Activated naive CD4-positive, alpha-beta T cell treated with anti-CD3 and anti-CD28 coated beads, Interleukin-2, amount 50 U/mL, for 72 hours (primary cell): ENCODE data around the gene CCDC136. TPM values are rescaled to one million over a fixed set of nuclear protein-coding genes. Genes with fewer than 3 reads are reported as not detected.
A peak's percentile ranks its signal among the peaks of the same experiment; 100 is the strongest.

Experiments
- ATAC-seq, 2 donors: fragments of 150-1000 bp; cut with Tn5 transposase; 2 replicates each; pipeline ENCODE4 v1.10.0; 2021; ENCODE audit warnings: mild to moderate bottlenecking in 2 of 2, moderate library complexity in 2 of 2
- DNase-seq, 2 donors: peaks; one replicate each; pipeline ENCODE4 v3.0.0; 2021 to 2022; ENCODE audit warnings: low spot score in 2 of 2
- H3K27ac Mint-ChIP-seq, 2 donors: one replicate each; pipeline ENCODE4 v1.8.0; 2022; ENCODE audit warnings: mild to moderate bottlenecking in 2 of 2, mixed read lengths in 2 of 2
- H3K36me3 Mint-ChIP-seq, 2 donors: one replicate each; pipeline ENCODE4 v1.8.0; 2022; ENCODE audit warnings: mixed read lengths in 2 of 2
- H3K9me3 Mint-ChIP-seq, 2 donors: one replicate each; pipeline ENCODE4 v1.8.0; 2022; ENCODE audit warnings: mixed read lengths in 2 of 2
- total RNA-seq, 2 donors: library from RNA; stranded (reverse); gene quantifications; one replicate each; pipeline ENCODE4 v1.2.3, GENCODE V29; 2022

Gene CCDC136
- total RNA-seq, 2 donors from 2014 or later: 6.7 to 20.3 TPM

DNA sequence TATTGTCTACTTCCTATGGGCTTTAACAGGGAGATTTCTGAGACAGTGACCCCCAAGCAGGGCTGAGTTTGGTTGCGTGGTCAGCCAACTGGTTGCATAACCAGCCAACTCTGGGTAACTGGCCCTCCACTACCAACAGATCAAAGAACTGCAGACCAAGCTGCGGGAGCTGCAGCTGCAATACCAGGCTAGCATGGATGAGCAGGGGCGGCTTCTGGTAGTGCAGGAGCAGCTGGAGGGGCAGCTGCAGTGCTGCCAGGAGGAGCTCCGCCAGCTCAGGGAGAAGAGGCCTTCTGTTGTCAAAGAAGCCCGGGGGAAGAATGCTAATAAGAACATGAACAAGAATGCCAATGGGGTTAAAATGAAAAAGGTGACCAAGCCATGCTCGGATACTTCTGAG lies 22.7 kb downstream of the CCDC136 start:
- H3K9me3 Mint-ChIP-seq: no peaks in the 10 kb centered on the region
- H3K27ac Mint-ChIP-seq: no peak overlapping the region
- no peaks in the 10 kb centered on the region for H3K36me3 Mint-ChIP-seq
- ATAC-seq: no peak
- no peak for DNase-seq

GRCh38 chr7:128815289-128815942 lies 23.6 kb downstream of the CCDC136 start:
- DNase-seq (no peak), ATAC-seq (no peak)
- no peaks in the 10 kb centered on the region for H3K36me3 Mint-ChIP-seq
- no peak overlapping the region for H3K27ac Mint-ChIP-seq
- no peaks in the 10 kb centered on the region for H3K9me3 Mint-ChIP-seq

DNA sequence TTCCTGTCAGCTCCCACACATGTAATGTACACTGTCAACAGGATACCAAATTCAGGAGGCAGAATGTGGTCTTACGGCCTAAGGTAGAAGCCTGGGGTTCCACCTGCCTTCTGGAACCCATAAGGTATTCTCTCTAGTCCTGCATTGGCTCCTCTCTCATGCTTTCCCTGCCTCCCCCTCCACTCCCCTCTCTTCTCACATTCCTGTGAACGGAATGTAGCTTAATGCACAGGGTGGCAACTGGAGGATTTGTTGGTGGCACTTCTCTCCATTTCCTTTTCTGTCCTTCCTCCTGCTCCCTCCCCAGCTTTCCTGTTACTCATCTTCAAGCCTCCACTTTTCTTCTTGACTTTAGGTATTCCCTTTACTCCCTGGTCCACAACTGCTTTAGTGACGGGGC lies 26.9 kb downstream of the CCDC136 start:
- DNase-seq: no peak
- no peak for ATAC-seq
- H3K36me3 Mint-ChIP-seq: no peaks in the 10 kb centered on the region
- H3K9me3 Mint-ChIP-seq: no peaks in the 10 kb centered on the region
- H3K27ac Mint-ChIP-seq: no peak overlapping the region

GRCh38 chr7:128821724-128822123 lies 30.0 kb downstream of the CCDC136 start:
- H3K36me3 Mint-ChIP-seq: no peaks in the 10 kb centered on the region
- H3K27ac Mint-ChIP-seq: no peak overlapping the region
- no peaks in the 10 kb centered on the region for H3K9me3 Mint-ChIP-seq
- DNase-seq (no peak), ATAC-seq (no peak)

- DNase-seq (no peak), ATAC-seq (no peak)
- Mint-ChIP-seq H3K27ac (no peak overlapping the region), H3K36me3 (no peaks in the 10 kb centered on the region), H3K9me3 (no peaks in the 10 kb centered on the region)
Measured at GRCh38 chr7:128826512-128826911, 34.7 kb downstream of the CCDC136 start.

- no peaks in the 10 kb centered on the region for H3K9me3 Mint-ChIP-seq
- ATAC-seq: no peak
- H3K27ac Mint-ChIP-seq: no peak overlapping the region
- H3K36me3 Mint-ChIP-seq: no peaks in the 10 kb centered on the region
- DNase-seq: no peak
Measured at GRCh38 chr7:128826916-128827247, 35.1 kb downstream of the CCDC136 start.

- Mint-ChIP-seq H3K36me3 (no peaks in the 10 kb centered on the region), H3K27ac (no peak overlapping the region), H3K9me3 (no peaks in the 10 kb centered on the region)
- ATAC-seq (no peak), DNase-seq (no peak)
Measured at GRCh38 chr7:128827248-128827958, 35.6 kb downstream of the CCDC136 start.

- DNase-seq: no peak
- Mint-ChIP-seq H3K9me3 (no peaks in the 10 kb centered on the region), H3K27ac (no peak overlapping the region), H3K36me3 (no peaks in the 10 kb centered on the region)
- ATAC-seq: no peak
Measured at GRCh38 chr7:128827971-128828711, 36.4 kb downstream of the CCDC136 start.

DNA sequence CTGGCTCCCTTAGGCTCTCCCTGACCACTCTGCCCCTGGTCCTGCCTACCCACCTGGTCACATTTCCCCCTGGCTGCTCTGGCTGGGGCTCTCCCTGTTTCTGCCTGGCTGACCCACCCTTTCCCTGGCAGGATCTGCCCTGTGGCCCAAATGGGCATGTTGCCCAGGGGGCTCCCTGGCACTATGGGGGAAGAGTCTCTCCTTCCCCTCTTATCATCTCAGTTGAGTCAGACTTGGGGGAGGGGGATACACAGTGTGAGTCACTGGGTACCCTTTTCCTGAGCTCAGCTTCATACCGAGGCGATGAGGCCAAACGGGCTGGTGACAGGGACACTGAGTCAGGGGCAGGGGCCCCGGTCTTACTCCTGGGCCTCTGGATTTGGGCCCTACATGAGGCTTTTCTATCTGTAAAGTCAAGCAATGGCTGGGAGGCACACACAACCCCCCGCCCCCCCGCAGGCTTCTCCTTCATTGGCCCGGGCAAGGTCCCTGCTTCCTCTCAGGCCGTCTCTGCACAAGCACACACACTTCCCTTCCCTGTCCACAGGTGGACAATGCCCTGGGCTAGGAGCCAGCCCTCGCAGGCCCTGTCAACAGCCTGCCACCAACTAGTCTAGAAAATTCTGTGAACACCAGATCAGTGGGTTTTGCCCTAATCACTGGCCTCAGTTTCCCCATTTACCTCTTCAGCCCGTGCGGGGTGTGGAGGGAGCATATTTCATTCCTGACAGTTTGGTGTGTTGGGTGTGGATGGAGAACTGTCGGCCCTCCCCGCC lies 37.8 kb downstream of the CCDC136 start:
- no peaks in the 10 kb centered on the region for H3K9me3 Mint-ChIP-seq
- no peak for ATAC-seq
- no peak overlapping the region for H3K27ac Mint-ChIP-seq
- DNase-seq: no peak
- H3K36me3 Mint-ChIP-seq: no peaks in the 10 kb centered on the region

- Mint-ChIP-seq H3K27ac (no peak within 1 kb of the TSS), H3K36me3 (no peaks in the 10 kb centered on the region), H3K9me3 (no peaks in the 10 kb centered on the region)
- DNase-seq (peak in 1 of 2 donors; percentile 27), ATAC-seq (peak; percentile 48 to 50)
Measured at GRCh38 chr7:128830231-128831177, 38.7 kb downstream of the CCDC136 start, which contains the start of gene FLNC. Gene FLNC (plus strand): TSS chr7:128830406. CDS start chr7:128830638, 232 bp downstream.

DNA sequence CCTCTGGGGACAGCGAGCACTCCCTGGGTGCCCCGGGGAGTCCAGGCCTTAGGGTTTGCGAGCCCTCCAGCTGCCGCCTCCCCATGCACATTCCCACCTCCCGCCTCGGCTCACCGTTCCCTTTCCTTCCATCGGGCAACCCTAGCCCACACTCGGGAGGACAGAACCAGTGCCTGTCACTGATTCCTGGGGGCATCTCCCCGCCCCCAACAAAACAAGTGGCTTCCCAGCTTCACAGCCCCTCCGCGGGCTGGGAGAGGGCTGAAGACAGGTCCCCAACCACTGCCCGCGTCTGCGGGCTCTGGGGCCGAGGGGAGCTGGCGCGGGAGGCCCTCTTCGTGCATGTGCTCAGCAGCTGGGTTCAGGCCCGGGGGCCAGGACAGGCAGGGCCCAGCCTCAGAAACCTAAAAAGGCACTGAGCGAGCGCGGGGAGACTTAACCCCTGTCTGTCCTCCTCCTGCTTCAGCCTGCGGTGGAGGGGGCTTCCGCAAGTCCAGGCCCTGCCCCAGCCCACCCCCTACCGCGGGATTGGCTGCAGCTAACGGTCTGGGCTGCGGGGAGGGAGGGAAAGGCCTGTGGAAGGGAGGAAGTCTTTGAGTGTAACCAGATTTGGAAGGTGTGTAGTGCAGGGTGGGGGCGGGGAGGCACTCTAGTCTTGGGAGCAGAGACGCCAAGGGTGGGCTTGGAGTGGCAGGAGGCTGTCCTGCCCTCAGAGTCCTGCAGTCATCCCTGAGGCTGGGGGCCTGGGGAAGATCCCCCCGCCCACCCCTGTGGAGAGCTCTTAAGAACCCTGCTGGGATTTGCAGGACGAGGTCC lies 39.6 kb downstream of the CCDC136 start:
- DNase-seq: no peak
- Mint-ChIP-seq H3K9me3 (no peaks in the 10 kb centered on the region), H3K36me3 (no peaks in the 10 kb centered on the region), H3K27ac (no peak overlapping the region)
- peak in 1 of 2 donors; percentile 10 for ATAC-seq

GRCh38 chr7:128831994-128832879 lies 40.5 kb downstream of the CCDC136 start:
- Mint-ChIP-seq H3K27ac (no peak overlapping the region), H3K9me3 (no peaks in the 10 kb centered on the region), H3K36me3 (no peaks in the 10 kb centered on the region)
- ATAC-seq (no peak), DNase-seq (no peak)

- Mint-ChIP-seq H3K27ac (no peak overlapping the region), H3K36me3 (no peaks in the 10 kb centered on the region), H3K9me3 (no peaks in the 10 kb centered on the region)
- no peak for DNase-seq
- no peak for ATAC-seq
Measured at GRCh38 chr7:128832880-128833147, 41.0 kb downstream of the CCDC136 start.

DNA sequence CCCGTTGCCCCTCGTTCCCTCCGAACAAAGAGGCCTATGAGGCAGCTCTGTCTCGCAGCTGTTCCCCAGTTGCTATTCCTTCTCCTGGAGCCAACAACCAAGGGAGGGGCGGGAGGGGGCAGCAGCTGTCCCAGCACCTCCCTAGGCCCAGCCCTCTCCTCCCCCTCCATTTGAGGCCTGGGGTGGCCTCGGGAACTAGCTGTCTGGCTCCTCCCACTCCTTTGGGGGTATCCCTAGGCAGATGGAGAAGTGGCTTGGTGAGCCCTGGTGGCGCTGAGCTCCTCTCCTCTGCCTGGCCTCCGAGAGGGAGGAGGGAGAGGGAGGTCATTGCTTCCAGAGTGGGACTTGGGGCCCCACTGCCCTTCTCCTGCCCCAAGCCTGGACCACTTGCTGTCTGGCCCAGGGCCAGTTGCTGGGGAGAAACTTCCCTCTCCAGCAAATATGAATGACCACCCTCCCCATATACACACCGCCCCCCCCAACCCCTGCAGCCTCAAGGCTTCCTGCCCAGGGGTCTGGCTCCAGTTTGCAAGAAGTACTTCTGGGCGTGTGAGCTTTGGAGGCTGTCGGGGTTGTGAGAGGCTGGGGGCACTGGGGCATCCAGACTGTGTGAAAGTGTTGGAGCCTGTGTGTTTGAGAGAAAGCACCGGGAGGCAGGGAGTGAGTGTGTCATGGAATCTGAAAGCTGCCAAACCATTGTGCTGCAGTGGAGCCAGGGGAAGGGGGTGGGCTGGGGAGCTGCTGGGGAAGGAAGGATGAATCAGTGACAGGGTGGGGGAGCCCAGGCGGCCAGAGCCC lies 41.6 kb downstream of the CCDC136 start:
- no peaks in the 10 kb centered on the region for H3K36me3 Mint-ChIP-seq
- DNase-seq (no peak), ATAC-seq (no peak)
- no peak overlapping the region for H3K27ac Mint-ChIP-seq
- H3K9me3 Mint-ChIP-seq: no peaks in the 10 kb centered on the region
